Measurements from ENCODE around the gene ETV7. TPM values are rescaled to one million over a fixed set of nuclear protein-coding genes. Genes with fewer than 3 reads are reported as not detected.

Gene ETV7
- total and polyA plus RNA-seq, 9 donors: 1.1 to 3.7 (median 1.7) TPM

- no peaks in the 10 kb centered on the region for H3K27me3 ChIP-seq
- H3K9me3 ChIP-seq: no peaks in the 10 kb centered on the region
- 18 to 25% (median 23%) methylated on average over 8 of the region's 8 CpGs for WGBS, 3 donors
- H3K27ac ChIP-seq: no peak overlapping the region
- peaks cover 7% of the 10 kb centered on the region for H3K4me1 ChIP-seq (ENCODE audit: insufficient read depth)
- intact Hi-C loops (cut with DNase I): no loop called here
- TF ChIP-seq EP300 (IDR thresholded peaks at IDR 0.05) (no peak), POLR2A (IDR thresholded peaks at IDR 0.05) (no peak), CTCF (IDR thresholded peaks at IDR 0.05) (no peak)
- no peaks in the 10 kb centered on the region for H3K36me3 ChIP-seq
- DNase-seq: no peak
- H3K4me3 ChIP-seq: no peak overlapping the region
Observed at GRCh38 chr6:36333171-36333895, 54.1 kb downstream of the ETV7 start.

DNA sequence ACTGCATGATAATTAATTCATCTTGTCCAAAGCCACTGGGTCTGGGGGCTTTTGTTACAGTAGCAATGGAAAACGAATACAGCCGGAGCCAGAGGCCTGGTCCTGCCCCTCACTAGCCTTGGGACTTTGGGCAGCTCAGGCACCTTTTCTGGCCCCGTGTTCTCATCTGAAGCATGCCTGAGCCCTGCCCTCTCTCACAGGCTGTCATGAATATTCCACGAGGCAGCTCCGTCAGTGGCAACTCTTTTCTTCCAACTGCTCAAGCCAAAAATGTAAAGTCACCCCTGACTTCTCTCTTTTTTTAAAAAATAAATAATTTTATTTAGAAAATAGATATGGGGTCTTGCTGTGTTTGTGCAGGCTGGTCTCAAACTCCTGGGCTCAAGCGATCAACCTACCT, 56.1 kb downstream of the ETV7 start:
- Histone ChIP-seq H3K9me3 (no peaks in the 10 kb centered on the region), H3K27ac (no peak overlapping the region), H3K4me1 (ENCODE audit: insufficient read depth) (peaks cover 7% of the 10 kb centered on the region), H3K36me3 (no peaks in the 10 kb centered on the region), H3K4me3 (no peak overlapping the region), H3K27me3 (no peaks in the 10 kb centered on the region)
- intact Hi-C loops (cut with DNase I): no loop called here
- TF ChIP-seq EP300 (IDR thresholded peaks at IDR 0.05) (no peak), POLR2A (IDR thresholded peaks at IDR 0.05) (no peak), CTCF (IDR thresholded peaks at IDR 0.05) (no peak)
- no peak for DNase-seq
- WGBS, 3 donors: 88 to 98% (median 96%) methylated on average over 6 of the region's 6 CpGs

DNA sequence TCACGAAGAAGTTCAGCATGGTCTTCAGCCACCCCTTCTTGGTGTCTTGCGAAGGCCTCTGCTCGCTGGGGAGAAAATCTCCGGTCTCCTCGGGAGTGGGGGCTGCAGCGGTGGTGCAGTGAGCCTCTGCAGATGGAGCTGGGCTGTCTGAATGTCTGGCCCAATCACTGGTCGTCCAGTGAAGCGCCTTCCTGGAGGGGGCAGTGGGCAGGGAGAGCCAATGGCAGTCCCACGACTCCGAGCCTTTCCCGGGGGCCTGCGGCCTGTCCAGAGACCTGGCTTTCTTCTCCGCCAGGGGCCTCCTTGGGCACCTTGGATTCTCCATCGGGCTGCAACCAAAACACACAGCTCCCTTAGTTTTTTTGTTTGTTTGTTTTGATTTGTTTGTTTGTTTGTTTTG, 57.1 kb downstream of the ETV7 start:
- WGBS, 3 donors: 91 to 93% (median 91%) methylated on average over 14 of the region's 14 CpGs
- DNase-seq: no peak
- Histone ChIP-seq H3K27ac (no peak overlapping the region), H3K27me3 (no peaks in the 10 kb centered on the region), H3K4me1 (ENCODE audit: insufficient read depth) (peaks cover 7% of the 10 kb centered on the region), H3K4me3 (no peak overlapping the region), H3K9me3 (no peaks in the 10 kb centered on the region), H3K36me3 (no peaks in the 10 kb centered on the region)
- TF ChIP-seq POLR2A (IDR thresholded peaks at IDR 0.05) (no peak), EP300 (IDR thresholded peaks at IDR 0.05) (no peak), CTCF (IDR thresholded peaks at IDR 0.05) (no peak)
- intact Hi-C loops (cut with DNase I): no loop called here

- TF ChIP-seq CTCF (IDR thresholded peaks at IDR 0.05) (no peak), POLR2A (IDR thresholded peaks at IDR 0.05) (no peak), EP300 (IDR thresholded peaks at IDR 0.05) (no peak)
- no peaks in the 10 kb centered on the region for H3K36me3 ChIP-seq
- peaks cover 7% of the 10 kb centered on the region for H3K4me1 ChIP-seq (ENCODE audit: insufficient read depth)
- H3K27me3 ChIP-seq: no peaks in the 10 kb centered on the region
- no peak overlapping the region for H3K27ac ChIP-seq
- DNase-seq: no peak
- no peak overlapping the region for H3K4me3 ChIP-seq
- intact Hi-C loops (cut with DNase I): no loop called here
- no peaks in the 10 kb centered on the region for H3K9me3 ChIP-seq
- WGBS, 3 donors: 84 to 91% (median 90%) methylated on average over 14 of the region's 14 CpGs
Observed at GRCh38 chr6:36329798-36330291, 57.6 kb downstream of the ETV7 start.

Data from ovary (tissue), 9 donors.